HL-60/S4 treated with phorbol 12-myristate 13-acetate at 8.2 ng/mL for 4 days and 3 days (cell line): Measurements from ENCODE around the gene CCDC152.
"Not testable (repeated sequence)": the region's sequence is repeated elsewhere in the genome, so short reads cannot be mapped to it uniquely, and the experiment has no call there.

ENCODE experiments used
- in situ Hi-C: fragments of 300-500 bp; cut with MboI; formaldehyde crosslinking; loops from 2 replicates; pipeline ENCODE4 v1.15.0; 2022; ENCODE audit warnings: low sequenced_read_pairs

The CCDC152 gene, protein sequence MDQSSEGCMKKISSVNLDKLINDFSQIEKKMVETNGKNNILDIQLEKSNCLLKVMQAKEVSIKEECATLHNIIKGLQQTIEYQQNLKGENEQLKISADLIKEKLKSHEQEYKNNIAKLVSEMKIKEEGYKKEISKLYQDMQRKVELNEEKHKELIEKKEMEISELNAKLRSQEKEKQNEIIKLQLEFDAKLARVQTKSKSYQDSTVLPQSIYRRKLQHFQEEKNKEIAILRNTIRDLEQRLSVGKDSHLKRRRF

DNA sequence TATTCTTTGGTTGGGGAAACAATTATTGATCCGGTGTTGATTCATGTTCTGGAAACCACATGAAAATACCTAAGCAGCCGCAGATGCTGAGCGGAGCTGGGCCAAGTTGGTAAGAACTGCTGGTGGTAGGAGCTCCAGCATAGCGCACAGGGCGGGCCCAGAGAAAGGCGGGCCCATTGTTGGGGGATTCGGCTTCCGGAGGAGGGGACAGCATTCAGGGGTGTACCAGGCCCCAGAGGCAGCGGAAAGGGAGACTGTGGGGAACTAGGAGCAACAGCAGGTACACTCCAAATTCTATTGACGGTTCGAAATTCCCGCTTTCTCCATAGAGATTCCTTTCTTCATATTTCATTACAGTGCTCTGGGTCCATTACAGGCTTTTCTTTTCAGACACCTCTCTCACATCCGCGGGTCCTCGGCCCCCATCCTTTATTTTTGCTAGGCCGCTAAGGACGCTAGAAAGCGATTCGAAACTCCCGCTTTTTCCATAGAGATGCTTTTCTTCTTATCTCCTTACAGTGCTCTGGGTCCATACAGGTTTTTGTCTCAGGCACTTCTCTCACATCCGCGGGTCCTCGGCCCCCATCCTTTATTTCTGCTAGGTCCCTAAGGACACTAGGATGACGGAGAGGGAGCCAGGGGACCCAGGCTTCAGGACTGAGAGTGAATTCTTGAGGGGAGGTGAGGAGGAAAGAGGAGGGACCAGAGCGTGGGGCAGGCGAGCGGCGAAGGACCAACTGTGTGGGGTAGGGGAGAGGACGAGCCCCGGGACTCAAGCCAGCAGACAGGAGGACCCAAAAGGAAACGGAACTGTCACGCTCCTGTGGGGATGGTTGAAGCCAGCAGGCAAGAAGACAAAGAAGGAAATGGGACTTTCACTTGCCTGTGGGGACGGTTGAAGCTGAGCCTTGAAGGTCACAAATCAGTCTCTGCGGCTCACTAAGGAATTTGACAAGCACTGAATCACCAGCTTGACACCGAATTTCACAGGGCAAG lies at the start of gene CCDC152:
Gene CCDC152, plus strand, starts transcription at position 213 of the 996 bp plus-strand sequence. CDS start 2,304 bp downstream, outside the sequence.
- in situ Hi-C loops: no loop called here

DNA sequence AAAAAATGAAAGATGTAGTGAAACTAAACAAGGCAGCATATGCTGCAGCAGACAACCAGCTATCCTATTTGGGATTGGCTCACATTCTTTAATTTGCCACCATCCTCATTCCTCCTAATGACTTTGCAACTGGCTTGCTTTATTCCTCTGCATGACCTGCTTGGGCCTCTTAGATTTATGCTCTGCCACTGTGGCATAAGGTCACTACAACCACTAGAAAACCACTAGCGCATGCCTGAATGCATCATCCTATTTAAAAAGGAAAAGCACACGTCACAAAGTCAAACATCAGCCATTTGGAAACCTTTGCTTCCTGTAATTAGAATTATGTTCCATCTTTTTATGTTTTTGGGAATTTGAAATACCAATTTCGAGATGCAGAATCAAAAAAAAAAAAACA lies 40.8 kb upstream of the CCDC152 start:
- in situ Hi-C loops: no loop called here

DNA sequence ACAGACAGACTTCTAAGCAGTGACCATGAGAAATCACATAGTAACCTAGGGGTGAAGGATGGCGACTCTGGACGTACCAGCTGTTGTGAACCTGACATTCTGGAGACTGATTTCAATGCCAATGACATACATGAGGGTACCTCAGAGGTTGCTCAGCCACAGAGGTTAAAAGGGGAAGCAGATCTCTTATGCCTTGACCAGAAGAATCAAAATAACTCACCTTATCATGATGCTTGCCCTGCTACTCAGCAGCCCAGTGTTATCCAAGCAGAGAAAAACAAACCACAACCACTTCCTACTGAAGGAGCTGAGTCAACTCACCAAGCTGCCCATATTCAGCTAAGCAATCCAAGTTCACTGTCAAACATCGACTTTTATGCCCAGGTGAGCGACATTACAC lies 38.0 kb upstream of the CCDC152 start:
- in situ Hi-C loops: no loop called here

DNA sequence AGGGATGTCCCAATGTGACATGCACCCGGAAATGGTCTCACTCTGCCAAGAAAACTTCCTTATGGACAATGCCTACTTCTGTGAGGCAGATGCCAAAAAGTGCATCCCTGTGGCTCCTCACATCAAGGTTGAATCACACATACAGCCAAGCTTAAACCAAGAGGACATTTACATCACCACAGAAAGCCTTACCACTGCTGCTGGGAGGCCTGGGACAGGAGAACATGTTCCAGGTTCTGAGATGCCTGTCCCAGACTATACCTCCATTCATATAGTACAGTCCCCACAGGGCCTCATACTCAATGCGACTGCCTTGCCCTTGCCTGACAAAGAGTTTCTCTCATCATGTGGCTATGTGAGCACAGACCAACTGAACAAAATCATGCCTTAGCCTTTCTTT lies 37.6 kb upstream of the CCDC152 start:
- in situ Hi-C loops: no loop called here

DNA sequence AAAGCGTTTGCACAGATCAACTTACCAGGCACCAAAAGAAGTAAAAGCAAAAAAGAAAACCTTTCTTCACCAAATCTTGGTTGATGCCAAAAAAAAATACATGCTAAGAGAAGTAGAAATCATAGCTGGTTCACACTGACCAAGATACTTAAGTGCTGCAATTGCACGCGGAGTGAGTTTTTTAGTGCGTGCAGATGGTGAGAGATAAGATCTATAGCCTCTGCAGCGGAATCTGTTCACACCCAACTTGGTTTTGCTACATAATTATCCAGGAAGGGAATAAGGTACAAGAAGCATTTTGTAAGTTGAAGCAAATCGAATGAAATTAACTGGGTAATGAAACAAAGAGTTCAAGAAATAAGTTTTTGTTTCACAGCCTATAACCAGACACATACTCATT lies 36.4 kb upstream of the CCDC152 start:
- in situ Hi-C loops: no loop called here

DNA sequence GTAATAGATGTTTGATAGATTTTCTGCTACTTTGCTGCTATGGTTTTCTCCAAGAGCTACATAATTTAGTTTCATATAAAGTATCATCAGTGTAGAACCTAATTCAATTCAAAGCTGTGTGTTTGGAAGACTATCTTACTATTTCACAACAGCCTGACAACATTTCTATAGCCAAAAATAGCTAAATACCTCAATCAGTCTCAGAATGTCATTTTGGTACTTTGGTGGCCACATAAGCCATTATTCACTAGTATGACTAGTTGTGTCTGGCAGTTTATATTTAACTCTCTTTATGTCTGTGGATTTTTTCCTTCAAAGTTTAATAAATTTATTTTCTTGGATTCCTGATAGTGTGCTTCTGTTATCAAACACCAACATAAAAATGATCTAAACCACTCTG lies 35.1 kb upstream of the CCDC152 start:
- in situ Hi-C loops: no loop called here

DNA sequence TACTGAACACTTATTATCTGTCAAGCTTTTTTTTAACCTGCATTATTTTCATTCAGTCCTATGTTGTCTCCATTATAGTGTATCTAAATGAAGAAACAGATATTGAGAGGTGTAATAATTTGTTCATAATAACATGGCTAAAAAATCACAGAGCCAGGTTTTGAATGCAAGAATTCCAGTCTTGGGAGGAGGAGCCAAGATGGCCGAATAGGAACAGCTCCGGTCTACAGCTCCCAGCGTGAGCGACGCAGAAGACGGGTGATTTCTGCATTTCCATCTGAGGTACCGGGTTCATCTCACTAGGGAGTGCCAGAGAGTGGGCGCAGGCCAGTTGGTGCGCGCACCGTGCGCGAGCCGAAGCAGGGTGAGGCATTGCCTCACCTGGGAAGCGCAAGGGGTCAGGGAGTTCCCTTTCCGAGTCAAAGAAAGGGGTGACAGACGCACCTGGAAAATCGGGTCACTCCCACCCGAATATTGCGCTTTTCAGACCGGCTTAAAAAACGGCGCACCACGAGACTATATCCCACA lies 22.0 kb upstream of the CCDC152 start:
- in situ Hi-C loops: not testable (repeated sequence)

DNA sequence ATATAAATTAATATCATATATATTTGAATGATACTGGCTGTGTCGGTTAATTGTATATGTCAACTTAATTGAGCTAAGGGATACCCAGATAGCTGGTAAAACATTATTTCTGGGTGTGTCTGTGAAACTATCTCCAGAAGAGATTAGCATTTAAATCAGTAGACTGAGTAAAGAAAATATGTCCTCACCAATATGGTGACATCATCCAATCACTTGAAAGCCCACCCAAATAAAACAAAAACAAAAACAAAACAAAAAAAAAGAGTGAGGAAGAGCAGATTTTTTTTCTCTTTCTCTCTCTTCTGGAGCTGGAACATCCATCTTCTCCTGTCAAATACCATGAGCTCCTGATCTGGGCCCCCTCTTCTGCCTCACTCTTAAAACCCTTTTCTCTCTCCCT lies 15.7 kb upstream of the CCDC152 start:
- in situ Hi-C loops: no loop called here

DNA sequence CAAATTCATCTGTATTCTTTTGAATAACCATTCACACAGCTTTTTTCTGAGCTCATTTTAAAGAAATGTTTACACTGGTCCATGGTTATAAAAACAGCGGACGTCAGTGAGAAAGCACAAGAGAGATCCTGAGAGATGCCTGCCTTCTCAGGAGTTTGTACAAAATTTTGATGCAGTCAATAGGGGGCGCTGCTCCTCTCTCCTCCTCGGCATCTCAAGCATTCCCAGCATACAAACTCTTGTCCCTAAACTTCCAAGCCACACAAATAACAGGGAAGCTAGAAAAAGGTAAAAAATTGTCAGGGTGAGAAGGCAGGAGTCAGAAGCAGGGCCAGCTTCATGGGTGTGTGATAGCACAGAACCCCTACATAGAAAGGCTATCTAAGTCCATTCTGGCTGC lies 11.2 kb upstream of the CCDC152 start:
- in situ Hi-C loops: no loop called here

DNA sequence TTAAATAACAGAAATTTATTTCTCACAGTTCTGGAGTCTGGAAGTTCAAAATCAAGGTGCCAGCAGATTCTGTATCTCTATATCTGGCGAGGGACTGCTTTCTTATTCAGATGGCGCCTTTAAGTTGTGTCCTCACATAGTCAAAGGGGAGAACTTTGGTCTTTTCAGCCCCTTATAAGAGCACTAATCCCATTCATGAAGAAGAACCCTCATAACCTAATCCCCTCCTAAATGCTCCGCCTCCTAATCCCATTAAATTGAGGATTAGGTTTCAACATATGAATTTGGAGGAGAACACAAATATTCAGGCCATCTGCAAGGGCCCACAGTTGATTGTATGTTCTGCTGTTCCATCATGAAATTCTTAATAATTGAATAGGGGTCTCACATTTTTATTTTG lies 10.8 kb upstream of the CCDC152 start:
- in situ Hi-C loops: no loop called here

DNA sequence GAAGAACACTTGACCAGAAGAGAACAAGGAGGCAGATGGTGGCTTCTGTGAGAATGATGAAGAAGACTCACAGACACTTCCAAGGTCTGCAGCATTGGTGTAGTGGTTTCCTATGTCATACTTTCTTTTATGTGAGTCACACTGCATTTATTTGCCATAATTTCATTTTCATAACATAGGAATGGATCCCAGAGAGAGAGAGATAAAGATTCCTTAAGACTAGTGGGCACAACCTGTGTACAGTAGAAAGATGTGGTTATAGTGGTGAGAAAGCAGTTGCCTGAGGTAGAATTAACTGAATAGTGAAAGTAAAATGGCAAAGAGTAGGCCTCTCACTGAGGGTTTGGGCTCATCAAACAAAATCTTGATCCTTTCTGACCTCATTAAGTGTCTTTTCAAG lies 7.6 kb upstream of the CCDC152 start:
- in situ Hi-C loops: no loop called here

DNA sequence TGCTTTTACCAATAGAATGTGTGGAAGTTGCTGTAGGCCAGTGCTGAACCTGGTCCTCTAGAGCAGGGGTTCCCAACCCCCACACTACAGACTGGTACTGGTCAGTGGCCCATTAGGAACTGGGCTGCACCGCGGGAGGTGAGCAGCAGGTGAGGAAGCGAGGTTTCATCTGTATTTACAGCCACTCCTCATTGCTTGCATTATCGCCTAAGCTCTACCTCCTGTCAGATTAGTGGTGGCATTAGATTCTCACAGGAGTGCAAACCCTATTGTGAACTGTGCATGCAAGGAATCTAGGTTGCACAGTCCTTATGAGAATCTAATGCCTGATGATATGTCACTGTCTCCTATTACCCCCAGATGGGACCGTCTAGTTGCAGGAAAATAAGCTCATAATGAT lies 6.1 kb upstream of the CCDC152 start:
- in situ Hi-C loops: no loop called here

DNA sequence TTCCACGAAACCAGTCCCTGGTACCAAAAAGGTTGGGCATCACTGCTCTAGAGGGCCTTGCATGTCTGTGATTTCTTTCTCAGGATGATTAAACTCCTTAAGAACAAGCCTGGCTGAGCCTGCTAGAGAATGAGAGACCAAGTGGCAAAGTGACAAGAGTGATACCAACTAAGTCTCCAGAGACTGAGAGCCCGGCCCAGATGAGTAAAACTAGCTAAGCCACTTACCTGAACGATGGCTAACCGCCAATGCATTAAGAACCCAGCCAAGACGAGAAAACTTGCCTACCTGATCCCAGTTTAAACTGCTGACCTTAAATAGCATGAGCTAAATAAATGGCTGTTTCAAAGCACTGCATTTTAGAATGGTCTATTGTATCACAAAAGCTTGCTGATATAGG lies 5.6 kb upstream of the CCDC152 start:
- in situ Hi-C loops: no loop called here

DNA sequence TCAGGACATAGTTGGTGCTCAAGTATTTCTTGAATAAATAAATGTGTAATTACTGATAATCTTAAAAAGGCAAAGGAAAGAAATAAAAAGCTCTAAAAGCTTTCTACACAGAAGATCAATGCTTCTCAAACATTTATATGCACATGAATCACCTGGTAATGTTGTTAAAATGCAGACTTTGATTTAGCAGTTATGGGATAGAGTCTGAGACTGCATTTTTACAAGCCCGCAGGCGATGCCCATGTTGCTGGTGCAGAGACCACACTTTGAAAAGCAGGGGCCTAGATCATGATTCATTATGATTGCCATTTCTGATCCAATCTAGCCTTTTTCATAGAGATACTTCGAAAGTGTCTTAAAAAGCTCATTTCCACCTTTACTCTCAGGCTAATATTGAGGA lies 3.5 kb upstream of the CCDC152 start:
- in situ Hi-C loops: no loop called here

DNA sequence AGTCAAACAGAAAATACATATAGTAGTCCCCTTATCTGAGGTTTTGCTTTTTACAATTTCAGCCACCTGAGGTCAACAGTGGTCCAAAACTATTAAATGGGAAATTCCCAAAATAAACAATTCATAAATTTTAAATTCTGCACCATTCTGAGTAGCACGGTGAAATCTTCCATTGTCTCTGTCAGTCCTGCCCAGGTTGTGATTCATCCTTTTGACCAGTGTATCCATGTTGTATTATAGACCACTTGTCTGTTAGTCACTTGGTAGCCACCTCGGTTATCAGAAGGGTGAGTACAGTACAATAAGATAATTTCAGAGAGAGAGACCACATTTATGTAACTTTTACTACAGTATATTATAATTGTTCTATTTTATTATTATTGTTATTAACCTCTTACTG lies 2.8 kb downstream of the CCDC152 start:
- in situ Hi-C loops: no loop called here

DNA sequence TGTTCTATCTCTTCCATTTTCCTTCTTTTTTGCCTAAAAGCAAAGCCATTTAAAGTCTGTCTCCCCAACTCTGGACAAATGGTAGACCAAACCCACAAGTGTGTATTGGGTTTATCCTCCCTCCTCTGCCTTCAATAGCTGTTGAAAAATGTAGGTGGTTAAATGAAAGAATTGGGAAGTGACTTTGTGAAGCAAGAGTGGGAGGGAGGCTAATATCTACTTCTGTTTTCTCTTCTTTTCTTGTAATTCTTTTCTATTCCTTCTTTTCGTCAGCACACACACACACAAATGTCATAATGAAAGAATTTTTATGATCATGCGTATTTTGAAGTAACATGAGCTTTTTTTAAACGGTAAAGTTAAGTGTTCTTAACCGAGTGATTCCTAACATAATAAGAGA lies 3.8 kb downstream of the CCDC152 start:
- in situ Hi-C loops: no loop called here

DNA sequence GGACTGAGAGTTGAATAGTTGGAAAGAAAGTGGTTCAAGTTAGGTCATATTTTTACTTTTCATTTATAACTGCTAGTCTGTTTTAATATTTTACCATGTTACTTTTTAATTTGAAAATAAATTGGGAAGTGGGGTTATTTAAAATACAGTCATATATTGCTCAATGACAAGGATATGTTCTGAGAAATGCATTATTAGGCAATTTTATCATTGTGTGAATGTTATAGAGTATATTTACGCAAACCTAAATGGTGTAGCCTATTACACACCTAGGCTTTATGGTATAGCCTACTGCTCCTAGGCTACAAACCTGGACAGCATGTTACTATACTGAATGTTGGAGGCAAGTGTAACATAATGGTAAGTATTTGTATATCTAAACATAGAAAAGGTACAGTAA lies 5.2 kb downstream of the CCDC152 start:
- in situ Hi-C loops: no loop called here

DNA sequence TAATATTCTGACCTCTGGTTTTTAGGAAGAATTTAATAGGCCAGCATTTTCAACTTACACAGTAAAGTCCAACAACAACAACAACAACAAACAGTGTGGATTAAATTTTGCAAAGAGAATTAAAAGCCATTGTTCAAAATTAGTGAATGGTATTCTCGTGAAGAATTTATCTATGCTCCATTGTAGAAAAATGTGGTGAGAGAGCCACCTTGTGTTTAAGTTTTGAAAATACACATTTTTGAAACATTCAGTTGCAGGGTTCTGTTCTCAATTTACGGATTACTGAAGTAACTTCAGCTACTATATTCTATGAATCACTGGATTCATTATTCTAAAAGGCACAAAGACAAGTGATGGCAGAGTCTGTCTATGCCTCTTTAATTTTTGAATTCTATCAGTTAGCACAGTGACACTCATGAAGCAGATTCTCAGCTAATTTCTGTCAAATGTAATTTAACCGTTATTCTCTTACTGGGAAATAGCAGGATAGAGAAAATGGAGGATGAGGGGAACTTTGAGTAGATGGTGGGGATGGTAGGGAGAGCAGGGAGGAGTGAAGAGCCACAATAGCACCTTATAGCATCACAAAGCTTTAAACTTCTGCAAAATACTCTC lies 11.0 kb downstream of the CCDC152 start:
- in situ Hi-C loops: no loop called here

DNA sequence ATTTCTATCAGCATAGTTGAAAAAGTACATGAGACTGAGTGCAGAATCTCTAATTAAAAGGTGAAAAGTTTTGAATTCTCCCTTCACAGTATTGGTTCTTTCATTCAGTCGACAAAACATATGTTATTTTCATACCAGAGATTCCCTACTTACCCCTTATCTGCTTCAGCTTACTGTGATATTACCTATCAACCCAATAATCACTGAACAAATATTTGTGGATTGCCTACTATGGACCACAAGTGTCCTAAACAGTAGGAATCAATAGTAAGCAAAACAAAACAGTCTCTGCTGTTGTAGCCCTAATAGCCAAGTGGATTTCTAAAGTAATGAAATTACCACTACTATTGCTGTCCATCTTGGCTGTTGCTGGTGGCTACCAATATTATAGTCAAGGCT lies 11.5 kb downstream of the CCDC152 start:
- in situ Hi-C loops: no loop called here

DNA sequence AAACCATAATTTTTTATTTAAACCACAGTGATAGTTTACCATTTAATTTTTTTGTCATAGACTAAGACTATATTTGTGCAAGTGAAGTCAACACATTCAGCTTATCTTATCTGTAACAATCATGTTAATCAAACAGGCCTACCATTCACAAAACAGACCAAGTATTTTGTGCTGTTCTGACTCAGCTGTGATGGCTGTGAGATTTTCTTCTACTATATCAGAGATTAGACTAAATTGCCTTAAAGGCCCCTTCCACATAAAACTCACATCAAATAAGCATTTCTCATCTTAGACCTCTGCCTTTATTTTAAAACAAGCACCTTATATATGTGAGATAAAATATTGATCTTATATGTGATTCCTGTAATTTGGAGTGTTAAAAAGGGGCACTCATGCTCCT lies 13.4 kb downstream of the CCDC152 start:
- in situ Hi-C loops: no loop called here

DNA sequence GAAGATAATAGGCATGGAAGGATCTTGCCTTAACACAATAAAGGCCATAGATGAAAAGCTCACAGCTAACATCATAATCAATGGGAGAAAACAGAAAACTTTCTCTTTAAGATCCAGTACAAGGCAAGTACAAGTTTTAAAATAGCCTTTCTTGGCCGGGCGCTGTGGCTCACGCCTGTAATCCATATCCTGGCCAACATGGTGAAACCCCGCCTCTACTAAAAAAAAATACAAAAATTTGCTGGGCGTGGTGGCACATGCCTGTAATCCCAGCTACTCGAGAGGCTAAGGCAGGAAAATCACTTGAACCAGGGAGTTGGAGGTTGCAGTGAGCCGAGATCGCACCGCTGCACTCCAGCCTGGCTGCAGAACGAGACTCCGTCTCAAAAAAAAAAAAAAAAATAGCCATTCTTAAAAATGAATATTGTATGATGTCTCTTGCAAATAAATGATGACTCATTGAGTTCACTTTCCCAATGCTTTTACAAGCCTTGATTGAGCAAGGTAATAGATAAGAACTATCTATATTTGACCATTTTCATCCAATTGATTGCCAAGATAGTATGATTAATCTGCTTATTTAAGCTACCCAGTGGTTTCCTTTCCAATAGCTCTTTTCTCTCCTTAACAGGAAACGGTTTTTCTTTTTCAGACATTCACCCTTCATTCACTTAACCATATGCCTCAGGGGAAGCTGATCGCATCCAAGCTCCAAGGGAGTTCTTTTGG lies 15.8 kb downstream of the CCDC152 start:
- in situ Hi-C loops: no loop called here
